Right lobe of liver (tissue), 4 donors: ENCODE measurements around the gene PTPRK.

Experiments used
- CTCF ChIP-seq, 4 donors: fragments of 200-600 bp in 3 of 4; fragments of 450-650 bp in 1 of 4; IDR thresholded peaks; one replicate each; pipeline versions ENCODE4 v1.5.1 to v1.8.0; 2016 to 2022; ENCODE audit warnings: antibody characterized with exemption in 4 of 4, mild to moderate bottlenecking in 2 of 4
- POLR2A ChIP-seq: fragments of 450-650 bp; IDR thresholded peaks from one replicate; pipeline ENCODE4 v1.6.1; 2017; ENCODE audit warnings: antibody characterized with exemption, mild to moderate bottlenecking
- donor health status: DM: no; HTN: no; CAD: no.
- donor health status: DM: no; HTN: no; CAD: no.
- donor health status: DM: no; HTN: yes; CAD: no.

- TF ChIP-seq CTCF (IDR thresholded peaks at IDR 0.05) (no peak), POLR2A (no peak)
Observed at GRCh38 chr6:128532827-128533226, 12.4 kb upstream of the PTPRK start.
